ENCODE measurements around the gene FLVCR1.

DNA sequence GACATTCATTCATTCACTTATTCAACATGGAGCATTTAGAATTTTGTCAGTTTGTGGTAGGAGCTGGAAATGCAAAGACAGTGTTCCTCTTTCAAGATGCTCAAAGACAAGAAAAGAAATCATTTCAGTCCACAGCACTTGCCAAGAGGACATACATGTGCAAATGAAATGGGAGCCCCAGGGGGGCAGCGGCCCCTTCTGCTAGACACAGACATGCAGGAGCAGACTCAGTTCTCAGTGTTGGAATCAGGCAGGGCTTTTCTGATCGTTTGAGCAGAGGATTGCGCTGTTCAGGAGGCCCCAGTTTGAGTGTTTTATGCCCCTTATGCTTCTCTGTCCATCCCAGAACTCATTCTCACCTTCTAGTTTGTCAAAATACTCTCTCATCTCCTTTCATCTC lies 56.7 kb downstream of the FLVCR1 start:
- no peak for TF ChIP-seq TAF1 (IDR thresholded peaks at IDR 0.05; ENCODE audit: borderline replicate concordance, insufficient read depth, low read length)
- no peak for TF ChIP-seq REST (IDR thresholded peaks at IDR 0.05; ENCODE audit: insufficient read depth in 1 of 2, low read depth in 2 of 2, low read length in 2 of 2)
